Right lobe of liver (tissue), 6 donors: ENCODE results near the gene NUTF2. TPM values are rescaled to one million over a fixed set of nuclear protein-coding genes. Genes with fewer than 3 reads are reported as not detected.

ENCODE experiments used
- ATAC-seq, 4 donors: fragments of 200-7000 bp; cut with Tn5 transposase; one replicate each; pipeline ENCODE4 v1.9.1; 2020; ENCODE audit warnings: mild to moderate bottlenecking in 4 of 4, moderate library complexity in 4 of 4
- DNase-seq, 3 donors: peaks; one replicate each; pipeline ENCODE4 v3.0.0-alpha.2; 2020
- H3K27ac ChIP-seq, 3 donors: fragments of 200-600 bp; one replicate each; pipeline ENCODE4 v1.8.0; 2022
- H3K27me3 ChIP-seq, 2 donors: fragments of 200-600 bp; one replicate each; pipeline ENCODE4 v1.8.0; 2022
- H3K36me3 ChIP-seq, 4 donors: fragments of 200-600 bp; sonication (generic) in 1 of 4; one replicate each; pipeline versions ENCODE4 v1.5.1 to v1.8.0; 2017 to 2022; ENCODE audit warnings: control low read depth in 1 of 4
- H3K4me1 ChIP-seq, 4 donors: fragments of 200-600 bp; sonication (generic) in 1 of 4; one replicate each; pipeline versions ENCODE4 v1.5.1 to v1.8.0; 2017 to 2022; ENCODE audit warnings: control low read depth in 1 of 4
- H3K4me3 ChIP-seq, 3 donors: fragments of 200-600 bp; one replicate each; pipeline ENCODE4 v1.8.0; 2022
- H3K9me3 ChIP-seq, 4 donors: fragments of 200-600 bp; sonication (generic) in 1 of 4; one replicate each; pipeline versions ENCODE4 v1.5.1 to v1.8.0; 2017 to 2022; ENCODE audit warnings: control low read depth in 1 of 4
- CTCF ChIP-seq, 4 donors: fragments of 200-600 bp in 3 of 4; fragments of 450-650 bp in 1 of 4; IDR thresholded peaks; one replicate each; pipeline versions ENCODE4 v1.5.1 to v1.8.0; 2016 to 2022; ENCODE audit warnings: antibody characterized with exemption in 4 of 4, mild to moderate bottlenecking in 2 of 4
- POLR2A ChIP-seq: fragments of 450-650 bp; IDR thresholded peaks from one replicate; pipeline ENCODE4 v1.6.1; 2017; ENCODE audit warnings: antibody characterized with exemption, mild to moderate bottlenecking
- WGBS: methylation state at CpG from one replicate; pipeline ENCODE4 v1.1.6; 2018; ENCODE audit warnings: low coverage, low lambda C conversion rate; ENCODE audit not compliant: insufficient coverage; ENCODE audit errors: missing lambda C conversion rate; 5-methylcytosine and 5-hydroxymethylcytosine counted together
- intact Hi-C, 2 donors: fragments of 100-400 bp; cut with DNase I; formaldehyde crosslinking; loops; one replicate each; pipeline versions ENCODE4 v1.11.2 to v1.14.1; 2022
- total RNA-seq, 6 experiments: library from RNA; depleted of rRNA in 2 of 6; stranded (reverse); fragments of >200 nt in 2 of 6; fragmentation: NEBNext Ultra II Directional in 3 of 6; extraction: Animal tissue kit (Norgen Biotek cat#: 25700) in 3 of 6; gene quantifications; one replicate each; pipeline versions ENCODE4 v1.1.0 to v1.2.4, GENCODE V29; 2016 to 2023
- donor health status: DM: no; HTN: yes; CAD: no.
- donor health status: DM: no; HTN: no; CAD: no.
- donor health status: DM: no; HTN: no; CAD: no.
- donor health status: DM: no; HTN: yes; CAD: no.
- donor health status: DM: no; HTN: yes; CAD: no.

The NUTF2 gene
- total RNA-seq, 6 experiments from 2014 or later, result 23.4 to 67.8 (median 33.9) TPM

- H3K36me3 ChIP-seq, result no peaks in the 10 kb centered on the region
- ATAC-seq, result no peak
- no peaks in the 10 kb centered on the region for H3K27me3 ChIP-seq
- H3K27ac ChIP-seq, result peak overlapping the region; percentile 92 to 95 (median 92)
- H3K4me1 ChIP-seq, result peaks cover 0 to 14% (median 4%) of the 10 kb centered on the region in 4 donors
- WGBS, result 9% methylated on average over 14 of the region's 14 CpGs
- no peak for TF ChIP-seq POLR2A
- TF ChIP-seq CTCF (IDR thresholded peaks at IDR 0.05), result no peak
- intact Hi-C loops, result no loop called here
- DNase-seq, result no peak
- H3K4me3 ChIP-seq, result peak overlapping the region; percentile 87 to 97 (median 96)
- H3K9me3 ChIP-seq, result no peaks in the 10 kb centered on the region
These were observed 47.1 kb downstream of the NUTF2 start for GRCh38 chr16:67893743-67894399.

GRCh38 chr16:67897231-67897630 lies 50.5 kb downstream of the NUTF2 start:
- H3K36me3 ChIP-seq, result no peaks in the 10 kb centered on the region
- H3K4me3 ChIP-seq, result no peak overlapping the region
- intact Hi-C loops, result no loop called here
- no peak for TF ChIP-seq POLR2A
- TF ChIP-seq CTCF (IDR thresholded peaks at IDR 0.05), result no peak
- 71% methylated on average over 1 of the region's 3 CpGs for WGBS
- no peaks in the 10 kb centered on the region for H3K9me3 ChIP-seq
- DNase-seq (no peak), ATAC-seq (no peak)
- H3K4me1 ChIP-seq, result peaks cover 0 to 18% (median 4%) of the 10 kb centered on the region in 4 donors
- H3K27ac ChIP-seq, result no peak overlapping the region
- no peaks in the 10 kb centered on the region for H3K27me3 ChIP-seq

- no peak for TF ChIP-seq CTCF (IDR thresholded peaks at IDR 0.05)
- no peak for TF ChIP-seq POLR2A
- Histone ChIP-seq H3K4me1 (peaks cover 0 to 20% (median 5%) of the 10 kb centered on the region in 4 donors), H3K36me3 (no peaks in the 10 kb centered on the region), H3K27me3 (no peaks in the 10 kb centered on the region), H3K9me3 (no peaks in the 10 kb centered on the region), H3K4me3 (no peak overlapping the region), H3K27ac (no peak overlapping the region)
- intact Hi-C loops, result no loop called here
- 55% methylated on average over 4 of the region's 5 CpGs for WGBS
- DNase-seq (no peak), ATAC-seq (peak in 3 of 4 donors; percentile 12 to 53 (median 19))
These were observed 55.0 kb downstream of the NUTF2 start for GRCh38 chr16:67901734-67902133.

GRCh38 chr16:67902831-67903230 lies 56.1 kb downstream of the NUTF2 start:
- no peaks in the 10 kb centered on the region for H3K9me3 ChIP-seq
- intact Hi-C loops, result no loop called here
- ATAC-seq (no peak), DNase-seq (no peak)
- H3K27ac ChIP-seq, result no peak overlapping the region
- H3K4me3 ChIP-seq, result no peak overlapping the region
- no peaks in the 10 kb centered on the region for H3K27me3 ChIP-seq
- H3K36me3 ChIP-seq, result no peaks in the 10 kb centered on the region
- peaks cover 0 to 24% (median 10%) of the 10 kb centered on the region in 4 donors for H3K4me1 ChIP-seq
- WGBS, result 70% methylated on average over 3 of the region's 4 CpGs
- TF ChIP-seq CTCF (IDR thresholded peaks at IDR 0.05), result no peak
- no peak for TF ChIP-seq POLR2A
